GM23248 (cell line): Measurements from ENCODE around the gene PIK3R4.

ENCODE experiments used
- EZH2 ChIP-seq: fragments of 200-600 bp; sonication (generic); IDR thresholded peaks from 2 replicates; pipeline ENCODE4 v1.6.1; 2018; ENCODE audit warnings: antibody characterized with exemption, mild to moderate bottlenecking; ENCODE audit not compliant: insufficient read depth, poor library complexity, severe bottlenecking
- EZH2phosphoT487 ChIP-seq: fragments of 200-600 bp; sonication (generic); IDR thresholded peaks from 2 replicates; pipeline ENCODE4 v1.6.1; 2018; ENCODE audit warnings: antibody characterized with exemption, moderate library complexity, mild to moderate bottlenecking, low read depth; ENCODE audit not compliant: insufficient read depth

DNA sequence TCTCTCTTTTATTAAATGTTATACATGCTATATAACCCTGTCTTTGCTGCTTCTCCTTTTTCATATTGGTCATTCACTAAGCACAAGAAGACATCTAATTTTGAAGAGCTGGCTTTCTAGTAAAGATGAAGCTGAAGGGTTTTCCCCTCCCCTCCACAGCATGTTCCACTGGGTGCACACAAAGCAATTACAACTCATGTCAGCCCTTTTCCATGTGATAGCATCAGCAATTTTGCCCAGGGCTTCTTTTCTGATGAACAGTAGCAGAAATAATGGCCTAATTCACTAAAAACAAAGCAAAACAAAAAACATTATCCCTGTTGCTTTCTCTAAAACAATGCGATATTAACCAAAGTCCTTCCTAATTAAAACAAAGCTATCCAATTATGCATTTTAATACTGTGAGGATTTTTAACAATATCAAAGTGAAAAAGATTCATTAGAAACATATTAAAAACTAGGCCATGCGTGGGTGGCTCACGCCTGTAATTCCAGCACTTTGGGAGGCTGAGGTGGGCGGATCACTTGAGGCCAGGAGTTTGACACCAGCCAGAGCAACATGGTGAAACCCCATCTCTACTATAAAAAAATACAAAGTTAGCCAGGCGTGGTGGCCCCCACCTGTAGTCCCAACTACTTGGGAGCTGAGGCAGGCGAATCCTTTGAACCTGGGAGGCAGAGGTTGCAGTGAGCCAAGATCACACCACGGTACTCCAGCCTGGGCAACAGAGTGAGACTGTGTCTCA is 12.2 kb upstream of the PIK3R4 start:
- TF ChIP-seq EZH2 (no peak), EZH2phosphoT487 (no peak)
